Tibial artery (tissue), 4 donors: Measurements from ENCODE around the gene C1QTNF9B.

Experiments
- DNase-seq, 2 donors: peaks; one replicate each; pipeline ENCODE4 v3.0.0-alpha.2; 2019
- H3K27ac ChIP-seq, 2 donors: fragments of 200-600 bp; sonication (generic) in 1 of 2; 1 replicate in 1 of 2; 2 replicates in 1 of 2; pipeline ENCODE4 v1.5.1; 2018 to 2019; ENCODE audit warnings: mild to moderate bottlenecking in 1 of 2
- H3K27me3 ChIP-seq, 2 donors: fragments of 200-600 bp; sonication (generic) in 1 of 2; one replicate each; pipeline versions ENCODE4 v1.5.1 to v1.6.0; 2016 to 2019
- H3K36me3 ChIP-seq, 3 donors: fragments of 200-600 bp; sonication (generic) in 2 of 3; one replicate each; pipeline ENCODE4 v1.5.1; 2016 to 2019; ENCODE audit warnings: mild to moderate bottlenecking in 2 of 3
- H3K4me1 ChIP-seq, 4 donors: fragments of 200-600 bp; sonication (generic) in 2 of 4; 1 replicate in 3 of 4; 2 replicates in 1 of 4; pipeline ENCODE4 v1.5.1; 2016 to 2019
- H3K4me3 ChIP-seq, 2 donors: fragments of 200-600 bp; sonication (generic) in 1 of 2; 1 replicate in 1 of 2; 2 replicates in 1 of 2; pipeline ENCODE4 v1.5.1; 2018 to 2019; ENCODE audit warnings: mild to moderate bottlenecking in 2 of 2
- H3K9me3 ChIP-seq, 3 donors: fragments of 200-600 bp; sonication (generic) in 1 of 3; one replicate each; pipeline ENCODE4 v1.5.1; 2016 to 2019
- intact Hi-C: fragments of 100-400 bp; cut with DNase I; formaldehyde crosslinking; loops from one replicate; pipeline ENCODE4 v1.15.0; 2023; ENCODE audit warnings: low total_unique reads
- TF ChIP-seq, protein P1 (sequence below), 2 experiments: fragments of 200-600 bp in 1 of 2; fragments of 450-650 bp in 1 of 2; IDR thresholded peaks; one replicate each; pipeline ENCODE4 v1.5.1; 2017 to 2019; ENCODE audit warnings: antibody characterized with exemption in 2 of 2, mild to moderate bottlenecking in 1 of 2, moderate library complexity in 1 of 2

Gene C1QTNF9B

DNA sequence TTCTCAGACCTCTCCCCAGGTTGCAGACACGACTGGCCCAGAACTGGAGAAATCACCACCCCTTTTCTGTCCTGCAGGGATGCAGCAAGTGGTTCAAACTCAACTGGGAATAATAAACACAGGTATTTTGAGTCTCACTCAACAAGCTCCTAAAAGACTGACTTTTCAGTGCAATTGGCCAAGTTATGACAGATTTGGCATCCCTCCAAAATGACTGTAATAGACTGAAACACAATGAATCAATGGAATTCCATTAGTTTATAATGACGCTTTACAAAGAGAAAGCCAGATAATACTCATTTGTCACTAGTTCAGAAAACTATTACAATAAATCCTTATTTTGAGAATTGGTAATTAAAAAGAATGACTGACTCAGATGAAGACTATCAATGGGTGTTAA lies 46.2 kb downstream of the C1QTNF9B start:
- H3K4me3 ChIP-seq = no peak overlapping the region
- H3K9me3 ChIP-seq = no peaks in the 10 kb centered on the region
- DNase-seq = no peak
- H3K27ac ChIP-seq = no peak overlapping the region
- intact Hi-C loops = no loop called here
- H3K36me3 ChIP-seq = peaks cover 8 to 24% (median 8%) of the 10 kb centered on the region in 3 donors
- TF ChIP-seq, protein P1, sequence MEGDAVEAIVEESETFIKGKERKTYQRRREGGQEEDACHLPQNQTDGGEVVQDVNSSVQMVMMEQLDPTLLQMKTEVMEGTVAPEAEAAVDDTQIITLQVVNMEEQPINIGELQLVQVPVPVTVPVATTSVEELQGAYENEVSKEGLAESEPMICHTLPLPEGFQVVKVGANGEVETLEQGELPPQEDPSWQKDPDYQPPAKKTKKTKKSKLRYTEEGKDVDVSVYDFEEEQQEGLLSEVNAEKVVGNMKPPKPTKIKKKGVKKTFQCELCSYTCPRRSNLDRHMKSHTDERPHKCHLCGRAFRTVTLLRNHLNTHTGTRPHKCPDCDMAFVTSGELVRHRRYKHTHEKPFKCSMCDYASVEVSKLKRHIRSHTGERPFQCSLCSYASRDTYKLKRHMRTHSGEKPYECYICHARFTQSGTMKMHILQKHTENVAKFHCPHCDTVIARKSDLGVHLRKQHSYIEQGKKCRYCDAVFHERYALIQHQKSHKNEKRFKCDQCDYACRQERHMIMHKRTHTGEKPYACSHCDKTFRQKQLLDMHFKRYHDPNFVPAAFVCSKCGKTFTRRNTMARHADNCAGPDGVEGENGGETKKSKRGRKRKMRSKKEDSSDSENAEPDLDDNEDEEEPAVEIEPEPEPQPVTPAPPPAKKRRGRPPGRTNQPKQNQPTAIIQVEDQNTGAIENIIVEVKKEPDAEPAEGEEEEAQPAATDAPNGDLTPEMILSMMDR (IDR thresholded peaks at IDR 0.05) = no peak
- H3K27me3 ChIP-seq = no peaks in the 10 kb centered on the region
- H3K4me1 ChIP-seq = no peaks in the 10 kb centered on the region

DNA sequence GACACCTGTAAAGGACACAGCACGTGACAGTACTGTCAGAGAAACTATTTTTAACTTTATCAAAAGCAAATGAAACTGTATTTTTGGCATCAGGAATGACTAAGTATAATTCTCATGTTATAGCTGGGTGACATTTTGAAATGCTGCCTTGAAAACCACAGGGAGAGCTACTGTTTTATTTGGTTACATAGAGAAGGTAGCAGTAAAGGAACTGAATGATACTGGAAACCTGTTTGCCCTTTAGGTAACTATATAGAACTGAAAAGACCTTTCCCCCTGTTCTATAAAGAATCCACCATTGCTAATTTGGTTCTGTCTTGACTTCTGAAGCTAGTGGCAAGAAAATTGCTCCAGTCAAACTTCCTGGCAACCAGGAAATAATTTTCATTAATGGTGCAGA lies 47.2 kb downstream of the C1QTNF9B start:
- no peaks in the 10 kb centered on the region for H3K27me3 ChIP-seq
- H3K9me3 ChIP-seq = no peaks in the 10 kb centered on the region
- H3K27ac ChIP-seq = no peak overlapping the region
- H3K36me3 ChIP-seq = peaks cover 5 to 19% (median 8%) of the 10 kb centered on the region in 3 donors
- no peaks in the 10 kb centered on the region for H3K4me1 ChIP-seq
- TF ChIP-seq, protein P1 (IDR thresholded peaks at IDR 0.05) = no peak
- DNase-seq = no peak
- intact Hi-C loops = no loop called here
- no peak overlapping the region for H3K4me3 ChIP-seq

DNA sequence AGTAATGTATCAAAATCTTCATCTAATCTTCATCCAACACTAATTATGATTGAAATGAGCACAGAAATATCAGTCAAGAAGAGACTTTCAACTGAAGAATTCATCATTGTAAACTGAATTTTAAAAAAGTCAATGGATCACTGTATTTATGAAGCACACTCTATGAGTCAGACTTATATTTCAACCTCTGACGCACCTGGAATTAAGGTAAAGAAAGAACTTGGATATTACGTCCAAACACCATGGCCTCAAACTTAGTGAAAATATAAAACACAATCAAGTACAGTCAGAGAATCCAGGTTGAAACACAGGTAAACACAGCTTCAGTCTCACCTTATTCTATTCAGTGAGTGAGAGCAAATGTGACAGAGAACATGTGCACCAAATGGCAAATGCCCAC lies 47.6 kb downstream of the C1QTNF9B start:
- H3K4me1 ChIP-seq = no peaks in the 10 kb centered on the region
- intact Hi-C loops = no loop called here
- no peak for DNase-seq
- no peaks in the 10 kb centered on the region for H3K27me3 ChIP-seq
- H3K36me3 ChIP-seq = peaks cover 5 to 19% (median 8%) of the 10 kb centered on the region in 3 donors
- H3K4me3 ChIP-seq = no peak overlapping the region
- TF ChIP-seq, protein P1 (IDR thresholded peaks at IDR 0.05) = no peak
- H3K9me3 ChIP-seq = no peaks in the 10 kb centered on the region
- no peak overlapping the region for H3K27ac ChIP-seq

DNA sequence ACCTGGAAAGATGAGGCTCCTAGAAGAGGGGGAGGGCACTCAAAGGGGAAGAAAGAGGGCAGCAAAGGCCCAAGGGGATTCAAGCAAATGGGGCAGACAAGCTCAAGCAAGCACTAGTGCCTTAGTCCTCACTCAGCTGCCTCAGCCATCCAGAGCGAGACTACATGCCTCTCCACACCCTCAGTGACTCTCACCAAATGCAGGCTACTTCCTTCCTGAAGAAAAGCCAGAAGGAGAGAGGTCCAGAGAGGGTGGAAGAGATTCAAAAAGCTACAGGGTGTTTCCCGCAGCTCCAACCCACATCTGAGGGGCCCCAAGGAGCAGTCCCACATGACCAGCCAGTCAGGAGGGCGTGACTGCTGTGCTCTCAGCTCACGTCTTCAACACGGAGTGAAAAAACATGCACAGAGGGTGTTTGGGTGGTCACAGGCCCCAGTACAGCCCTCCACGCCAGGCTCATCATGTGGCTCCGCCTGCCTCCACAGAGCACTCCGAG lies 48.6 kb downstream of the C1QTNF9B start:
- TF ChIP-seq, protein P1 (IDR thresholded peaks at IDR 0.05) = no peak
- no peak overlapping the region for H3K4me3 ChIP-seq
- no peaks in the 10 kb centered on the region for H3K4me1 ChIP-seq
- H3K27ac ChIP-seq = no peak overlapping the region
- peaks cover 4 to 22% (median 5%) of the 10 kb centered on the region in 3 donors for H3K36me3 ChIP-seq
- no peaks in the 10 kb centered on the region for H3K9me3 ChIP-seq
- DNase-seq = no peak
- H3K27me3 ChIP-seq = no peaks in the 10 kb centered on the region
- intact Hi-C loops = no loop called here

DNA sequence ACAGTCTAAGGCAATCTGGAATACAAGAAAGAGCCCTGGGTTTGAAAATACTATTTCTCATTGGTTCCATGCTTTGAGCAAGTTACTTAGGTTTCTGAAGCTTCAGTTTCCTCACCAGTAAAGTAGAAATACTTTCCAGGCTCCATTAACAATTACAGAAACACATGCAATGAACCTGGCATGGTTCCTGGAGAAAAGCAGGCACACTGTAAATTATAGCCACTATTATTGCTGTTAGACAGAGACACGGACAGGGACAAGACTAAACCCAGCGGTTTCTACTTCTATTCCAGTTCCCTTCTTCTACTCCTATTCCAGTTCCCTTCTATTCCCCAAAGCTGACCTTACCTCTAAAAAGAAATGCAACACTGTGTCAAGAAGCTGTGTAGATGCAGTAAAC lies 49.3 kb downstream of the C1QTNF9B start:
- Histone ChIP-seq H3K27me3 (no peaks in the 10 kb centered on the region), H3K4me1 (no peaks in the 10 kb centered on the region), H3K36me3 (peaks cover 0 to 21% (median 4%) of the 10 kb centered on the region in 3 donors), H3K27ac (no peak overlapping the region), H3K9me3 (no peaks in the 10 kb centered on the region), H3K4me3 (no peak overlapping the region)
- intact Hi-C loops = no loop called here
- TF ChIP-seq, protein P1 (IDR thresholded peaks at IDR 0.05) = no peak
- DNase-seq = no peak

DNA sequence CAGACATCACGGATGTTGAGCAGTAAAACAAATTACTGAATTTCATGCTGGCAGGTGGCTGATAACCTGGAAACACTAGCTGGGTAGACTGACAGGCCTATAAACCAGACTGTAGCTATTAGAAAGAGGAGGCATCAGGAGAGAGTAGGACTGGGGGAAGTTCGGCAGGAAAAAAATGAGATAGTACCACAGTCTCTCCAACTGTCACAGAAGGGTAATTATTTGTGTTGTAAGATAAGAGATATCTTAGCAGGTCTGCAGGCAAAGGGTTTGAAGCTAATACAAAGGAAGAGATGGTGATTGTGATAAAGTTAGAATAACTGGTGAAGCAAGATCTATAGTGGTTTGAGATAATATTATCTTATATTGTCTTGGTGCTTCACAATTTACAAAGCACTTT lies 49.8 kb downstream of the C1QTNF9B start:
- DNase-seq = no peak
- TF ChIP-seq, protein P1 (IDR thresholded peaks at IDR 0.05) = no peak
- intact Hi-C loops = no loop called here
- Histone ChIP-seq H3K4me3 (no peak overlapping the region), H3K36me3 (peaks cover 0 to 22% (median 4%) of the 10 kb centered on the region in 3 donors), H3K4me1 (no peaks in the 10 kb centered on the region), H3K27ac (no peak overlapping the region), H3K9me3 (no peaks in the 10 kb centered on the region), H3K27me3 (no peaks in the 10 kb centered on the region)
